ENCODE data around the gene LRRC52.

DNA sequence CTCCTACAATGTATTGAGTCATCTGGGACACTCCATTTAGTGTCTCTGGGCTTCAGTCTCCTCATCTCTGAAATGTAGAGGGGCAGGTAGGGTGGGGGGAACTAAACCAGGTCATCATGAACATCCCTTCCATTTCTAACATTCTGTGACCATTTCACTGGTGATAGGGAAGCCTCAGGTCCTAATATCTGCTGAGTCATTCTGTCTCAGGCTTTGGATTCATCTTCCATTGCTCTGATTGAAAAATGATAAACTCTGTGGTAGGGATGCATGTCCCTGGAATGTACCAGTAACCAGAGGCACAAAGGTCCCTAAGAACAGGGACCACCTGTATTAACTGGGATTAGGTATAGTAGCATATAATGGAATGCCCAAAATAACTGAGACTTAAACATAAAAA is 36.2 kb upstream of the LRRC52 start:
- TF ChIP-seq, protein P1, sequence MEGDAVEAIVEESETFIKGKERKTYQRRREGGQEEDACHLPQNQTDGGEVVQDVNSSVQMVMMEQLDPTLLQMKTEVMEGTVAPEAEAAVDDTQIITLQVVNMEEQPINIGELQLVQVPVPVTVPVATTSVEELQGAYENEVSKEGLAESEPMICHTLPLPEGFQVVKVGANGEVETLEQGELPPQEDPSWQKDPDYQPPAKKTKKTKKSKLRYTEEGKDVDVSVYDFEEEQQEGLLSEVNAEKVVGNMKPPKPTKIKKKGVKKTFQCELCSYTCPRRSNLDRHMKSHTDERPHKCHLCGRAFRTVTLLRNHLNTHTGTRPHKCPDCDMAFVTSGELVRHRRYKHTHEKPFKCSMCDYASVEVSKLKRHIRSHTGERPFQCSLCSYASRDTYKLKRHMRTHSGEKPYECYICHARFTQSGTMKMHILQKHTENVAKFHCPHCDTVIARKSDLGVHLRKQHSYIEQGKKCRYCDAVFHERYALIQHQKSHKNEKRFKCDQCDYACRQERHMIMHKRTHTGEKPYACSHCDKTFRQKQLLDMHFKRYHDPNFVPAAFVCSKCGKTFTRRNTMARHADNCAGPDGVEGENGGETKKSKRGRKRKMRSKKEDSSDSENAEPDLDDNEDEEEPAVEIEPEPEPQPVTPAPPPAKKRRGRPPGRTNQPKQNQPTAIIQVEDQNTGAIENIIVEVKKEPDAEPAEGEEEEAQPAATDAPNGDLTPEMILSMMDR (conservative IDR thresholded peaks at IDR 0.05) = no peak
- TF ChIP-seq ZFX (IDR thresholded peaks at IDR 0.05) = no peak

All from C4-2B (cell line).